Activated CD8-positive, alpha-beta memory T cell treated with anti-CD3 and anti-CD28 coated beads, Interleukin-2, amount 50 U/mL, for 4 hours (primary cell): ENCODE data around the gene PCYOX1L.
"Not testable (repeated sequence)": the region's sequence is repeated elsewhere in the genome, so short reads cannot be mapped to it uniquely, and the experiment has no call there.

Experiments
- DNase-seq: peaks from one replicate; pipeline ENCODE4 v3.0.0-alpha.2; 2020

PCYOX1L gene

DNA sequence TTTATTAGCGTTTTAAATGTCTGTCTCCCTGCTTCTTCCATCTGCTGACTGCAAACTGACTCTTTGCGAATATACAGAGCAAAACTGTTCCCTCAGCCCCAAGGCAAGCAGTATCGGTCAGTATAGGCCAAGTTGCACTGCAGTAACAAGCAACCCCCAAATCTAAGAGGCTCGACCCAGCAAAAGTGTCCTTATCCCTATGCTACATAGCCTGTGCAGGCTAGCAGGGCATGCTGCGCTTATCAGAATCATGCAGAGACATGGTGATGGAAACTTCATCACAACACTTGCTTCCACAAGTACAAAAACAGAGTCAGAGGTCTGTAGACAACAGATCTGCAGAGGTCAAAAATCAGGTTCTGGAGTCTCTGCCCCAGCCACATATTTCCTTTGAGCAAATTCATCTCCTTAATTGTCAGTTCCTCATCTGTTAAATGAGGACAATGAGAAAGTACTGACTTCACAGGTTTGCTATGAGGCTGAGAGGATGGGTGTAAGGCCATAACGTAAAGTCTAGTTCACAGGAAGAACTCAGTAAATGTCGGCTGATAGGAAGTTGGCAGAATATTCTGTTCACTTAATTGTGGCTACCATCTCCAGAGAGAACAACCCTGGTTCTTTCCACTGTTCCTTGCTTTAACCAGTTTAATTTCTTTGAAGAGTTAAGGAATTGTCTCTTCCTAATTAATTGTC lies 30.8 kb downstream of the PCYOX1L start:
- no peak for DNase-seq

- DNase-seq = no peak
Observed at GRCh38 chr5:149389552-149390495, 32.0 kb downstream of the PCYOX1L start.

- not testable (repeated sequence) for DNase-seq
Observed at GRCh38 chr5:149391076-149391475, 33.2 kb downstream of the PCYOX1L start.

DNA sequence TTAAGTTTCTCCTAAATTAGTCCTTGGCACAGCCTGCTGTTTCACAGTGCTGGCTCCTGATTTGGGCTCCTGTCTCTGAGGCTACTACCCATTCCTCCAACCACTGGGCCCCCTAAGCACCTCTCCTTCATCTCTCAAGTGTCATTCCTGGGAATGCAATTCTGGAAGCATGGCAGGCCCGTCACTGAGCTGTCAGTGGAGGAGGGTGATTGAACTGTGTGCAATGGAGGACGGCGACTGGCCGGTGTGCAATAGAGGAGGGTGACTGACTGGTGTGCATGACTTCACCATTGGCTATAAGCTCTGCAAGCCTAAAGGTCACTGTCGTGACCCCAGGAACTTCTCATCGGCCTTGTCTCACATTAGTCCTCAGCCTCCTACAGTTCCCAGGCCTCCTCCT lies 33.7 kb downstream of the PCYOX1L start:
- no peak for DNase-seq

DNA sequence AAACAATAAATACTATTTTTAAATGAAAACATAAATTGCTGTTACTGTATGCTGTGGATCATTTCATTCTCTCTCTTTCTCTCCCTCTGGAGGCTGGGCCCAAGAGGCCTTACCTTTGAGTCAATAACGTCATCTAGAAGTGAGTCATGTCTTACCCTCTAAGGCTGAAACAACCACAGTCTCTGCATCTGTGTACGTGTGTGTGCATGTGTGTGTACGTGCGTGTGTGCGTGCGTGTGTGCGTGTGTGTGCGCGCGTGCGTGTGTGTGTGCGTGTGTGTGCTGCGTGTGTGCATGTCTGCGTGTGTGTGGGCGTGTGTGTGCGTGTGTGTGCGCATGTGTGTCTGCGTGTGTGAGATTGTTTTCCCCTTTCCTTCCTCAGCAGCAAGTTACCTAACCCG lies 34.9 kb downstream of the PCYOX1L start:
- no peak for DNase-seq

DNA sequence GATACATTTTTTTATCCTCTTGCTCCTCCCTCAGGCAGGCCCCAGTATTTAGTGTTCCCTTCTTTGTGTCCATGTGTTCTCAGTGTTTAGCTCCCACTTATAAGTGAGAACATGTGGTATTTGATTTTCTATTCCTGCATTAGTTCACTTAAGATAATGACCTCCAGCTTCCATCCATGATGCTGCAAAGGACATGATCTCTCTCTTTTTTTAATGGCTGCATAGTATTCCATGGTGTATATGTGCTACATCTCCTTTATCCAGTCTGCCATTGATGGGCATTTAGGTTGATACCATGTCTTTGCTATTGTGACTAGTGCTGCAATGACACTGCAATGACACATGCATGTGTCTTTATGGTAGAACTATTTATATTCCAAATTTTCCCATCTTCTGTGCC lies 37.1 kb downstream of the PCYOX1L start:
- DNase-seq = not testable (repeated sequence)

GRCh38 chr5:149397530-149397929 lies 39.7 kb downstream of the PCYOX1L start:
- no peak for DNase-seq

GRCh38 chr5:149398747-149399266 lies 41.0 kb downstream of the PCYOX1L start:
- DNase-seq = not testable (repeated sequence)

DNA sequence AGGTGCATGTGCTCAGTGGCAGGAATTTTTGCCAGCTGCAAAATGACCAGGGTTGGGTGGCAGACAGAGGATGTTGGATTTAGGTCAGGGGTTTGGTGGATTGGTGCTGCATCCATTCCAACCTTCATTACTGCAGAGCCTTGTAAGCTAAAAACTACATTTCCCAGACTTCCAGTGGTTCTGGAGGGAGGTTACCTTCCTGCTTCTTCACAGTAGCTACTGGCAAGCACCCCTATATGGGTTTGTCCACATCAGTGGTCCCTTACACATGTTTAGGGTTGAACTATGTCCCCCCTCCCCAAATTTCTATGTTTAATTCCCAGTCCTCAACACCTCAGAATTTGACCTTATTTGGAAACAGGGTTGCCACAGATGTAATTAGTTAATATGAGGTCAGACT lies 41.9 kb downstream of the PCYOX1L start:
- DNase-seq = no peak

DNA sequence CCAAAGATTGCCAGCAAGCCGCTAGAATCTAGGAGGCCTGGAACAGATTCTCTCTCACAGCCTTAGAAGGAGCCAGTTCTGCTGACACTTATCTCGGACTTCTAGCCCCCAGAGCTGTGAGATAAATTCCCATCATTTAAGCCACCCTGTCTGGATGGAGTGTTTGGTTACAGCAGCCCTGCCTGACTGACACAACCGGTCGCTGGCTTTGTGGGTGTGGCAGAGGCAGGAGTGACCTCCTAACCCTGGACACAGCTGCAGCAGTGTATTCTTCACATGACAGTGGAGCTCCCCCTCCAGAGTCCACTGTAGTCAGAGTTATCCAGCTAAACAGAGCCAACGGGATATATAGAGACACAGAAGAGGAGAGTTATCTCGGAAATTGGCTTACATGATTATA lies 42.5 kb downstream of the PCYOX1L start:
- no peak for DNase-seq

DNA sequence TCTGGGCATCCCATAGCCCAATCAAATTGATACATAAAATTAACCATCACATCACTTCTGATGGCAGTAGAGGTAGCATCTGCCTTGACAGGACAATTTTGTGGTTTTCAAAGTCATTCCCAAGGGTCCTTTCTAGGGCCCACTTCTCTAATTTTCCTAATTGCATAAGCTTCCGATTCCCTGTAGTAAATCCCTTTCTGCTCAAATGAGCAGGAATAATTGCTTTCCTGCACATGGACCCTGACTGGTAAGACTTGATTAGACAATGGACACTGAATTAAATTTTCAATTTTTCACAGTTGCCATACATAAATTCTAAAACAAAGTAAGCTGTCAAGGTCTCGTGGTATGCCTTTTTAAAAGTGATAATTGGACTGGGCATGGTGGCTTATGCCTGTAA lies 43.2 kb downstream of the PCYOX1L start:
- DNase-seq = no peak

- no peak for DNase-seq
Observed at GRCh38 chr5:149402291-149402690, 44.4 kb downstream of the PCYOX1L start.

GRCh38 chr5:149403923-149404745 lies 46.3 kb downstream of the PCYOX1L start:
- no peak for DNase-seq

GRCh38 chr5:149404746-149405549 lies 47.1 kb downstream of the PCYOX1L start:
- no peak for DNase-seq

GRCh38 chr5:149405550-149406202 lies 47.8 kb downstream of the PCYOX1L start:
- no peak for DNase-seq

- DNase-seq = no peak
Observed at GRCh38 chr5:149406203-149406978, 48.5 kb downstream of the PCYOX1L start.

GRCh38 chr5:149406979-149407306 lies 49.1 kb downstream of the PCYOX1L start:
- DNase-seq = no peak

DNA sequence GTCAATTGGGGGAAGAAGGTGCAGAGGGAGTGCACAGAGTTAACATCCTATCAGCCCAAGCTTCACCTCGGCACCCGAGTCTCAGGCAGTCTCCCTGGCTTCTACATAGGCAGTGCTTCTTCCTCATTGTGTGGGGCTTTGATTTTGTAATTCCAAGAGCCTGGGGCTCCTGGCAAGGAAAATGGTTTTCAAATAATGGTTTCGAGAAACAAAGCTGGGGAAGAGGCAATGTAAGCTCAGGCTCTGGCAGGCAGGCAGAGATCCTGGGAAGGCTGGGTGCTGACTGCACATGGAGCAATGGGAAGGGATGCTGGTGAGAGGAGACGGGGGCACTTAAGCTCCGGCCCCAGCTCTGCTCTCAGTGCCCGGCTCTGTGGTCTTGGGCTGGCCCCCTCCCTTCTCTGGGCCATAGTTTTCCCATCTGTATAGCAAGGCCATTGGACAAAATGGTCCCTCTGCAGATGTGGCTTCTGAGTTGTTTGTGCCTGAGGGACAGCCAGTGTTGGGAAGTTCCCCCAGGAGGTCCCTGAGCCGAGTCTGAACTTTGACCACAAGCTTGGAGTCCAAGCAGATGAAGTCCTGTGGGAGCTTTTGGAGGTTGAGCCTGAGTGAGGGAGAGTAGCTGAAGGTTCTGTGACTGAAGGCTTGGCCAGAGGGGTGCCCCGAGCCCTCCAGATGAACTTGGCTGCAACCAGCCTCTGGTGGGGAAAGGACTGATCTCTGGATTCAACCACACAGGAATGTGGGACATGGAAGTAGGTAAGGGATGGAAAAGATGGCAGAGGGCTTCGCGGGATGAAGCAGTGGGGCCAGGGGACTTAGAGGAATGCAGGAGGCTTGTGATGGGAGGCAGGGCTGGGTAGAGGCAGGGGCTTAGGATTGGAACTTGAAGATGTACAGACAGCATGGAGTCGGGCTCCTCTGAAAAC lies 49.7 kb downstream of the PCYOX1L start:
- DNase-seq = no peak

- DNase-seq = no peak
Observed at GRCh38 chr5:149408252-149409099, 50.6 kb downstream of the PCYOX1L start.
